ENCODE results near the gene LCP2.

DNA sequence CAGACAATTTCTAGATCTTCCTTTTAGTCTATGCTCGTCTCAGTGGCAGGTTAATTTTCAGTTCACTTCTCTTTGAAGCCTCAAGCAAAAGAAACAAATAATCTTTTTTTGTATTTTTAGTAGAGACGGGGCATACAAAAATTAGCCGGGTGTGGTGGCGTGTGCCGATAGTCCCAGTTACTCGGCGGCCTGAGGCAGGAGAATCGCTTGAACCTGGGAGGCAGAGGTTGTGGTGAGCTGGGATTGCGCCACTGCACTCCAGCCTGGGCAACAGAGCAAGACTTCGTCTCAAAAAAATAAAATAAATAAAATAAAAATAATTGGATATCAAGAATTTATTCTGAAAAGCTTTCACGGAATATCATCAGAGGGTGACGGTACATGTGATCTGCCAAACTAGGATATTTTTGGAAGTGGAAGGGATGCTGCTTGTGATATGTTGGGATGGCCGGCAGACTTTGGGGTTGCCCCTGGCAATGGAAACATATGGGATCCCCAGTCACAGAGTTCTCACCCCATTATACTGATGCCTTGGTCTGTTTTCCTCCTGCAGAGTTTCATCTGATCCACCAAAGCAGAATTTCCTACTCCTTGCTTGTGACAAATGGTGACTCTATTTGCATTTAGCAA, 7.6 kb upstream of the LCP2 start:
- no peak for TF ChIP-seq CTCF (IDR thresholded peaks at IDR 0.05; ENCODE audit: low read depth, low read length)
- no peak for TF ChIP-seq EZH2phosphoT487 (IDR thresholded peaks at IDR 0.05; ENCODE audit: low read depth)
